ENCODE data around the gene SLC6A6.

SLC6A6 gene

GRCh38 chr3:14481018-14481645 is 78.7 kb downstream of the SLC6A6 start:
- no peak for TF ChIP-seq CTCF (conservative IDR thresholded peaks at IDR 0.05; ENCODE audit: control insufficient read depth, insufficient read depth, low read depth, low read length)
- H3K4me3 ChIP-seq (ENCODE audit: control insufficient read depth, low read depth, low read length), result no peak overlapping the region
- DNase-seq (ENCODE audit: low read depth), result no peak

- TF ChIP-seq CTCF (conservative IDR thresholded peaks at IDR 0.05; ENCODE audit: control insufficient read depth, insufficient read depth, low read depth, low read length), result no peak
- H3K4me3 ChIP-seq (ENCODE audit: control insufficient read depth, low read depth, low read length), result no peak overlapping the region
Measured at GRCh38 chr3:14481646-14482036, 79.2 kb downstream of the SLC6A6 start.

GRCh38 chr3:14482271-14482721 is 79.9 kb downstream of the SLC6A6 start:
- DNase-seq (ENCODE audit: low read depth), result no peak
- no peak for TF ChIP-seq CTCF (conservative IDR thresholded peaks at IDR 0.05; ENCODE audit: control insufficient read depth, insufficient read depth, low read depth, low read length)
- no peak overlapping the region for H3K4me3 ChIP-seq (ENCODE audit: control insufficient read depth, low read depth, low read length)

More at GRCh38 chr3:14481646-14482036, 79.2 kb downstream of the SLC6A6 start:
- DNase-seq (ENCODE audit: low read depth), result no peak

DNA sequence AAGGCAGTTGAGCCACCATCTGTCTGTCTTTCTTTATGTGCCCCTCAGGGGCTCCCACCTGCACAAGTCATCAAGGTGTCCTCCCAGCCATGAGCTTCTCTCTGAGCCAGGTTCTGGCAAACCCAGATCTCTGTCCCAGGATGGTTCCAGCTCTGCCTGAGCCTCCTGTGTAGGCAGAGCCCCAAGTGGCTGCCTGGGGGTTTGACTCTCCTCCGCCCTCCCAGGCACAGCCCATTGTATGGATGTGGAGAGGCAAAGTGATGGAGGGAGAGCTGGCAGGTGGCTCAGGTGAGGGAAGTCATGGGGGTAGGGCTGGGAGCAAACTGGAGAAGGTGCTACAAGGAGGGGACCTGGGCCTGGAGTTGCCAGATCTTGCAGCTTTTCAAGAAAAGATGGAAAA is 80.9 kb downstream of the SLC6A6 start:
- no peak for TF ChIP-seq CTCF (conservative IDR thresholded peaks at IDR 0.05; ENCODE audit: control insufficient read depth, insufficient read depth, low read depth, low read length)
- no peak for DNase-seq (ENCODE audit: low read depth)
- no peak overlapping the region for H3K4me3 ChIP-seq (ENCODE audit: control insufficient read depth, low read depth, low read length)

DNA sequence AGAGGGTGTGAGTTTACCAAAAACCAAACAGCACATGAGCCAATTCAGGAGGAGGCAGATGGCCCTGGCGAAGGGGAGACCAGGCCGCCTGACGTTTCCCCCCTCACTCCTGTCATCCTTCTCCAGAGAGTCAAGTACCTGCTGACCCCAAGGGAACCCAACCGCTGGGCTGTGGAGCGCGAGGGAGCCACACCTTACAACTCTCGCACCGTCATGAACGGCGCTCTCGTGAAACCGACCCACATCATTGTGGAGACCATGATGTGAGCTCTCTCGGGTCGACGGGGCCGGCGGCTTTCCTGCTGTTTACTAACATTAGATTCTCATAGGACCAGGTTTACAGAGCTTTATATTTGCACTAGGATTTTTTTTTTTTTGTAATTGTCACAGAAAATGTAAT is 82.3 kb downstream of the SLC6A6 start:
- DNase-seq (ENCODE audit: low read depth), result no peak

GRCh38 chr3:14485981-14486380 is 83.6 kb downstream of the SLC6A6 start:
- H3K4me3 ChIP-seq (ENCODE audit: control insufficient read depth, low read depth, low read length), result no peak overlapping the region
- no peak for DNase-seq (ENCODE audit: low read depth)
- TF ChIP-seq CTCF (conservative IDR thresholded peaks at IDR 0.05; ENCODE audit: control insufficient read depth, insufficient read depth, low read depth, low read length), result no peak

More for the DNA sequence above, 82.3 kb downstream of the SLC6A6 start:
- H3K4me3 ChIP-seq (ENCODE audit: control insufficient read depth, low read depth, low read length), result no peak overlapping the region
- no peak for TF ChIP-seq CTCF (conservative IDR thresholded peaks at IDR 0.05; ENCODE audit: control insufficient read depth, insufficient read depth, low read depth, low read length)

DNA sequence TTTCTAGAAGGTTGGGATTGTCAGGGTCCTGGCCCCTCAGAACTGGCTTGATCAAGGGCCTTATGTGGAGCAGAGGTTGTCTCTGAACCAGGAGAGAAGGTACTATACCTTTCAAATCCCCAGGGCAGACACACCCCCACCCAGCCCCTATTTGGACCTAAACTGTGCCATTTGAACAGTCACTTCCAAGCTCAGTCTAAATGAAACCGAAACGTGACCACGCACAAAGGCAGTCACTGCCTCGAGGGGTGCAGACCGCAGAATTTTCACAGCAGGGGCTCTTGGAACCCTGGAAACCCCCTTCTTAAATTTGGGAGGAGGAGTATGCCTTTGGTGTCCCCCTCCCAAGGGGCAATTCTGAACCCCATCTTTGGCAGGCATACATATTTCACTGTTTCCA is 84.1 kb downstream of the SLC6A6 start:
- no peak overlapping the region for H3K4me3 ChIP-seq (ENCODE audit: control insufficient read depth, low read depth, low read length)
- TF ChIP-seq CTCF (conservative IDR thresholded peaks at IDR 0.05; ENCODE audit: control insufficient read depth, insufficient read depth, low read depth, low read length), result no peak
- no peak for DNase-seq (ENCODE audit: low read depth)

Measured in fibroblast of mammary gland (primary cell).